GM12891 (cell line): ENCODE data around the gene PDCD5.

Source experiments
- PAX5 ChIP-seq: IDR thresholded peaks from 2 replicates; pipeline ENCODE4 v1.6.1; 2011; ENCODE audit warnings: low read length, moderate library complexity, mild to moderate bottlenecking; ENCODE audit not compliant: insufficient read depth, severe bottlenecking
- POLR2A ChIP-seq: IDR thresholded peaks from 2 replicates; pipeline ENCODE4 v1.6.1; 2011; ENCODE audit warnings: low read depth, low read length, control low read depth
- POLR2AphosphoS5 ChIP-seq: IDR thresholded peaks from 2 replicates; pipeline ENCODE4 v1.6.1; 2011; ENCODE audit warnings: low read depth, low read length, control low read depth

- no peak for TF ChIP-seq POLR2AphosphoS5
- no peak for TF ChIP-seq POLR2A
- no peak for TF ChIP-seq PAX5
These were observed 30.3 kb upstream of the PDCD5 start for GRCh38 chr19:32550666-32551065.
